ENCODE results near the gene YPEL5. TPM values are rescaled to one million over a fixed set of nuclear protein-coding genes. Genes with fewer than 3 reads are reported as not detected.
A peak's percentile ranks its signal among the peaks of the same experiment; 100 is the strongest.

Gene YPEL5
- total RNA-seq, 4 donors from 2014 or later = 34.1 to 65.0 (median 40.7) TPM

GRCh38 chr2:30159766-30160165 lies 13.0 kb downstream of the YPEL5 start:
- H3K27me3 ChIP-seq = no peaks in the 10 kb centered on the region
- H3K36me3 ChIP-seq = peaks cover 11 to 76% (median 23%) of the 10 kb centered on the region in 3 donors
- intact Hi-C loops (cut with DNase I) = no loop called here
- H3K27ac ChIP-seq = no peak overlapping the region
- peaks cover 0 to 23% (median under 1%) of the 10 kb centered on the region in 3 donors for H3K4me1 ChIP-seq
- no peaks in the 10 kb centered on the region for H3K9me3 ChIP-seq
- 76 to 78% methylated on average over 2 of the region's 2 CpGs for WGBS, 2 donors
- no peak overlapping the region for H3K4me3 ChIP-seq
- TF ChIP-seq POLR2A (IDR thresholded peaks at IDR 0.05) = no peak
- TF ChIP-seq CTCF (IDR thresholded peaks at IDR 0.05) = no peak
- no peak for DNase-seq

DNA sequence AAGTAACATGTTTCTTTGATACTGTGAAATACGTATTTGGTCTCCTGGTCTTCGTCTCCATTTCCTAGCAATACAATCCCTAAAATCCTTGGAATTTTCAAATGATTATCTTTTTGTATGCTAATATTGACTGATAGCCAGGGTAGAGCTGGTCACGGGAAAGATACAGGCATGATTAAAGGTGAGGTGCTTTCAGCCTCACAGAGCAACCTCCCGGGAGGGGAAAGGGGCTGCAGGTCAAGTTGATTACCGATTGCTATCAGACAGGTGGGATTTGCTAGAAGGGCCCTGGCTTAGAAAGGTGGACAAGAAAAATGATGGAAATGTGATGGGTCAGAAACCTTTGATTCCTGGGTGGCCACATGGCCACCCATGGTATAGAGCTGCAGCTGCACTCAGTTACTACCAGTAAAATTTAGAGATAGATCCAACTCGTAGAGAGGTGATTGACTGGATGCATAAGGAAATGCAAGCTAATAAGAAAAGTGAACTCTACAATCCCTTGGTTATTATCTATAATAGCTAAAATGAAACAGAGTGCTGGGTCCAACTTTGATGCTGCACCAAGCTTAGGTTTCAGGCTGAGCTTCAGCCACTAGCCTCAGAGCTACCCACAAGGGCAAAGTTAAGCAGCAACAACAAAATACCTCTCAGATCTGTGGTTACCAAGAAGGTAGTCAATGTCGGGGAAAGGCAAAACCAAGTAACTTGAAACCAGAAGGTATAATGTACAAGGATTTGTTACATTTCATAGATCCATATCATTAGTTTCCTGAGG lies 15.3 kb downstream of the YPEL5 start:
- no peaks in the 10 kb centered on the region for H3K27me3 ChIP-seq
- no peak for DNase-seq
- WGBS, 2 donors = 77 to 78% methylated on average over 6 to 7 of the region's 7 CpGs
- no peak overlapping the region for H3K27ac ChIP-seq
- H3K9me3 ChIP-seq = no peaks in the 10 kb centered on the region
- H3K36me3 ChIP-seq = peaks cover 5 to 56% (median 16%) of the 10 kb centered on the region in 3 donors
- no peak for TF ChIP-seq POLR2A (IDR thresholded peaks at IDR 0.05)
- no peak overlapping the region for H3K4me3 ChIP-seq
- H3K4me1 ChIP-seq = peaks cover 0 to 21% (median 0%) of the 10 kb centered on the region in 3 donors
- intact Hi-C loops (cut with DNase I) = no loop called here

- TF ChIP-seq CTCF (IDR thresholded peaks at IDR 0.05) (no peak), POLR2A (IDR thresholded peaks at IDR 0.05) (no peak)
- intact Hi-C loops (cut with DNase I) = no loop called here
- WGBS, 2 donors = 83 to 89% methylated on average over 2 of the region's 2 CpGs
- Histone ChIP-seq H3K27ac (no peak overlapping the region), H3K36me3 (peaks cover 0 to 50% (median 10%) of the 10 kb centered on the region in 3 donors), H3K4me3 (no peak overlapping the region), H3K4me1 (peaks cover 0 to 24% (median 0%) of the 10 kb centered on the region in 3 donors), H3K9me3 (no peaks in the 10 kb centered on the region), H3K27me3 (no peaks in the 10 kb centered on the region)
- DNase-seq = no peak
These were observed 16.0 kb downstream of the YPEL5 start for GRCh38 chr2:30162806-30163205.

DNA sequence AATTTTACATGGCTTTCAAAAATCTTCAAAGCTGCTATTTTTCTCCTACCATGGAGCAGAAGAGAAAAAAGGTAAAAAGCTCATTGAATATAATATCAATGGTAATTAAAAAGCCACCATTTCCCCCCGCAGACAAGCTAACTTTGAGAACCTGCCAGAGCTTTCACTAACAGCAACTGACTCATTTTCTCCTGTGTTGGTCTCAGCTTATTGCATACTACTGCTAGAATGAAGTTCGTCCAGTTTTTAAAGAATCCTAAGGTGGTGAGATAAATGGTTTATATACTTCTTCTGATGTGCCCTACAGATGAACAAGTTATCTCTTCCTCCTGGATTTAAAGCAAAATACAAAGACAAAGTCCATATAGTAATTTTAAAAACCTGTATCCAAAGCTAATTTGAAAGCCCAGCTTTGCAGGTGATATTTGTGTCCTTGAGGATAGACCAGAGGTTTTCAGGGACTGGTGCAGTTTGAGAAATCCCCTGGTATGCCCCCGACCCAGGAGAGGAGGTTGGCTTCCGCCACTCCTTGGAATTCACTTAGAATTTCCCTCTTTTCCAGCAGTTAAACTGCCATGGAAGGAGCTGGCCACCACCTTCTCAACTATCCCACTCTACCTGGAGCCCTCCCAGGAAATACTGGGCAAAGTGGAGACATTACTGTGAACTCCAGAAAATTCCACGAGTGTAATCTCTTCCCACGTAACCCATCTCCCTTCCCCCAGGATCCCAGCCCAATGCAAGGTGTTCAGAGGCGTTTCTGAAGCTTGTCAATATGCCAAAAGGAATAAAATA lies 17.5 kb downstream of the YPEL5 start:
- 27 to 30% methylated on average over 5 to 7 of the region's 7 CpGs for WGBS, 2 donors
- intact Hi-C loops (cut with DNase I) = no loop called here

DNA sequence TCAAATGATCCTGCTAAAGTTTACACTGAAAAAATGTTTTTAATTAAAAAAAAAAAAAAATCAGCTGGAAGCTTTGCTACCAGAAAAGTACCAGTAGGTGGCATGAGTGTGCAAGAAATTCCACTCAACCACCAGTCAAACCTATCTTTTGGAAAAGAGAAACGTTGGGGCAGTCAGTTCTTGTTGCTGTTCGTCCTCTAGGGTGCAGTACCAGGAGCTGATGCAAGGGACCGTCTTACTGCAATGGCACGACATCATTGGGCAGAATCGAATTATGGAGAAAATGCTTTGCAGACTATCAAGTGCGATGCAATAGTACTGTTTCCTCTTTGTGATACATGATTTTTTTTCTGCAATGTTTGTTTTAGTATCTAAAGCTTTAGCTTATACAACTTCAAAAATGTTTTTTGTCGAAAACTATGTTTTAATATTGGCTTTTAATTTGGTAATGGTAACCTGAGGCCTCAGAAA lies 18.3 kb downstream of the YPEL5 start:
- peaks cover 0 to 24% (median 0%) of the 10 kb centered on the region in 3 donors for H3K4me1 ChIP-seq
- H3K9me3 ChIP-seq = no peaks in the 10 kb centered on the region
- H3K27ac ChIP-seq = no peak overlapping the region
- no peak for DNase-seq
- WGBS, 2 donors = 13 to 16% methylated on average over 7 of the region's 7 CpGs
- peaks cover 0 to 27% (median 5%) of the 10 kb centered on the region in 3 donors for H3K36me3 ChIP-seq
- intact Hi-C loops (cut with DNase I) = no loop called here
- TF ChIP-seq POLR2A (IDR thresholded peaks at IDR 0.05) (no peak), CTCF (IDR thresholded peaks at IDR 0.05) (peak; percentile 77 to 93 (median 85))
- no peaks in the 10 kb centered on the region for H3K27me3 ChIP-seq
- H3K4me3 ChIP-seq = no peak overlapping the region

More for the DNA sequence above, 17.5 kb downstream of the YPEL5 start:
- Histone ChIP-seq H3K27ac (no peak overlapping the region), H3K27me3 (no peaks in the 10 kb centered on the region), H3K4me1 (peaks cover 0 to 24% (median 0%) of the 10 kb centered on the region in 3 donors), H3K9me3 (no peaks in the 10 kb centered on the region), H3K4me3 (no peak overlapping the region), H3K36me3 (peaks cover 0 to 34% (median 7%) of the 10 kb centered on the region in 3 donors)
- no peak for TF ChIP-seq CTCF (IDR thresholded peaks at IDR 0.05)
- no peak for TF ChIP-seq POLR2A (IDR thresholded peaks at IDR 0.05)
- no peak for DNase-seq
